ENCODE measurements around the gene TRAF3.

- TF ChIP-seq ZFP3 (CRISPR knock-in tag; IDR thresholded peaks at IDR 0.05): no peak
- no peak for TF ChIP-seq ESRRG (CRISPR knock-in tag; IDR thresholded peaks at IDR 0.05)
- TF ChIP-seq TCF4 (CRISPR knock-in tag; IDR thresholded peaks at IDR 0.05; ENCODE audit: borderline replicate concordance): no peak
- no peak for TF ChIP-seq CSRNP3 (CRISPR knock-in tag; IDR thresholded peaks at IDR 0.05)
- no peak for TF ChIP-seq ZC3H10 (CRISPR knock-in tag; IDR thresholded peaks at IDR 0.05)
- TF ChIP-seq RARB (CRISPR knock-in tag; IDR thresholded peaks at IDR 0.05): no peak
- TF ChIP-seq SNAI2 (CRISPR knock-in tag; IDR thresholded peaks at IDR 0.05): no peak
- TF ChIP-seq PATZ1 (CRISPR knock-in tag; IDR thresholded peaks at IDR 0.05; ENCODE audit: borderline replicate concordance): no peak
- no peak for TF ChIP-seq POU6F1 (CRISPR knock-in tag; IDR thresholded peaks at IDR 0.05; ENCODE audit: borderline replicate concordance, low read depth)
- TF ChIP-seq TSHZ2 (CRISPR knock-in tag; IDR thresholded peaks at IDR 0.05): no peak
Measured at GRCh38 chr14:102928412-102929240, 151.4 kb downstream of the TRAF3 start.

All from SK-N-SH treated with all-trans-retinoic acid at 6 μM for 48 hours (cell line).